Vagina (tissue), 2 donors: ENCODE measurements around the gene SNHG17.
"Not testable (repeated sequence)": the region's sequence is repeated elsewhere in the genome, so short reads cannot be mapped to it uniquely, and the experiment has no call there.

Source experiments
- POLR2A ChIP-seq, 2 donors: fragments of 450-650 bp; IDR thresholded peaks; one replicate each; pipeline ENCODE4 v1.6.1; 2017; ENCODE audit warnings: antibody characterized with exemption in 2 of 2, mild to moderate bottlenecking in 2 of 2, moderate library complexity in 2 of 2
- POLR2AphosphoS5 ChIP-seq, 2 donors: sonication (generic); formaldehyde crosslinking; IDR thresholded peaks; one replicate each; pipeline ENCODE4 v1.9.0; 2017; ENCODE audit warnings: antibody characterized with exemption in 2 of 2, mild to moderate bottlenecking in 2 of 2, low read depth in 1 of 2; ENCODE audit not compliant: insufficient read depth in 1 of 2
- TF ChIP-seq, protein P1 (sequence below), 3 experiments: fragments of 450-650 bp in 2 of 3; fragments of 200-600 bp in 1 of 3; sonication (generic) in 1 of 3; IDR thresholded peaks; one replicate each; pipeline ENCODE4 v1.5.1; 2017 to 2019; ENCODE audit warnings: antibody characterized with exemption in 3 of 3, mild to moderate bottlenecking in 2 of 3, moderate library complexity in 2 of 3

DNA sequence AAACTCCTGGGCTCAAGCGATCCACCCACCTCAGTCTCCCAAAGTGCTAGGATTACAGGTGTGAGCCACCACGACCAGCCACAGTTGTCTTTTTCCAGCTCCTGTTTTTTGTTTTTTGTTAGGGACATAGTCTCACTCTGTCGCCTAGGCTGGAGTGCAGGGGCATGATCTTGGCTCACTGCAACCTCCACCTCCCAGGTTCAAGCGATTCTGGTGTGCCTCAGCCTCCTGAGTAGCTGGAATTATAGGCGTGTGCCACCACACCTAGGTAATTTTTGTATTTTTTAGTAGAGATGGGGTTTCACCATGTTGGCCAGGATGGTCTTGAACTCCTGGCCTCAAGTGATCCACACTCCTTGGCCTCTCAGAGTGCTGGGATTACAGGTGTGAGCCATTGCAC is 2.3 kb downstream of the SNHG17 start:
- TF ChIP-seq, protein P1, sequence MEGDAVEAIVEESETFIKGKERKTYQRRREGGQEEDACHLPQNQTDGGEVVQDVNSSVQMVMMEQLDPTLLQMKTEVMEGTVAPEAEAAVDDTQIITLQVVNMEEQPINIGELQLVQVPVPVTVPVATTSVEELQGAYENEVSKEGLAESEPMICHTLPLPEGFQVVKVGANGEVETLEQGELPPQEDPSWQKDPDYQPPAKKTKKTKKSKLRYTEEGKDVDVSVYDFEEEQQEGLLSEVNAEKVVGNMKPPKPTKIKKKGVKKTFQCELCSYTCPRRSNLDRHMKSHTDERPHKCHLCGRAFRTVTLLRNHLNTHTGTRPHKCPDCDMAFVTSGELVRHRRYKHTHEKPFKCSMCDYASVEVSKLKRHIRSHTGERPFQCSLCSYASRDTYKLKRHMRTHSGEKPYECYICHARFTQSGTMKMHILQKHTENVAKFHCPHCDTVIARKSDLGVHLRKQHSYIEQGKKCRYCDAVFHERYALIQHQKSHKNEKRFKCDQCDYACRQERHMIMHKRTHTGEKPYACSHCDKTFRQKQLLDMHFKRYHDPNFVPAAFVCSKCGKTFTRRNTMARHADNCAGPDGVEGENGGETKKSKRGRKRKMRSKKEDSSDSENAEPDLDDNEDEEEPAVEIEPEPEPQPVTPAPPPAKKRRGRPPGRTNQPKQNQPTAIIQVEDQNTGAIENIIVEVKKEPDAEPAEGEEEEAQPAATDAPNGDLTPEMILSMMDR (IDR thresholded peaks at IDR 0.05): not testable (repeated sequence)
- not testable (repeated sequence) for TF ChIP-seq POLR2AphosphoS5 (IDR thresholded peaks at IDR 0.05; ENCODE audit: insufficient read depth in 1 of 2, low read depth in 1 of 2); POLR2A (IDR thresholded peaks at IDR 0.05)
